Raji (cell line): Measurements from ENCODE around the gene REV3L.

Experiments used
- POLR2A ChIP-seq: IDR thresholded peaks from 2 replicates; pipeline ENCODE4 v1.6.1; 2011; ENCODE audit warnings: low read depth, low read length, control low read depth; ENCODE audit not compliant: insufficient read depth

Gene REV3L

DNA sequence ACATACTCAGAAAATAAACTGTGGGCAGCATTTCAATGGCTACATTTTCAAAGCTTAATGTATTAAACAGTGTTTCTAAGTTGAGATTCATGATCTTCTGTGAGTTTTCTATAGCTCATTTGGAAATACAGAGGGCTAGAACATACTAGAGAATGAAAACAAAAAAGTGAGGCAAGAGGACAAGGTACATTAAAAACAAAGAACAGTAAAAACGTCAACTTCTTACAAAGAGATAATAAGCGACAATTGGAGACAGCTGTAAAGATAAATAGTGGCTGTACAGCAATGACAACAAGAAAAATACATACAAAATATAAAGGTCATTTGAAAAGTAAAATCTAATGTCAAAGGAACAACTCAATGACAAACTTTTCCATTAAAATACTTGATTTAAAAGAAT is 94.3 kb downstream of the REV3L start:
- TF ChIP-seq POLR2A: no peak

DNA sequence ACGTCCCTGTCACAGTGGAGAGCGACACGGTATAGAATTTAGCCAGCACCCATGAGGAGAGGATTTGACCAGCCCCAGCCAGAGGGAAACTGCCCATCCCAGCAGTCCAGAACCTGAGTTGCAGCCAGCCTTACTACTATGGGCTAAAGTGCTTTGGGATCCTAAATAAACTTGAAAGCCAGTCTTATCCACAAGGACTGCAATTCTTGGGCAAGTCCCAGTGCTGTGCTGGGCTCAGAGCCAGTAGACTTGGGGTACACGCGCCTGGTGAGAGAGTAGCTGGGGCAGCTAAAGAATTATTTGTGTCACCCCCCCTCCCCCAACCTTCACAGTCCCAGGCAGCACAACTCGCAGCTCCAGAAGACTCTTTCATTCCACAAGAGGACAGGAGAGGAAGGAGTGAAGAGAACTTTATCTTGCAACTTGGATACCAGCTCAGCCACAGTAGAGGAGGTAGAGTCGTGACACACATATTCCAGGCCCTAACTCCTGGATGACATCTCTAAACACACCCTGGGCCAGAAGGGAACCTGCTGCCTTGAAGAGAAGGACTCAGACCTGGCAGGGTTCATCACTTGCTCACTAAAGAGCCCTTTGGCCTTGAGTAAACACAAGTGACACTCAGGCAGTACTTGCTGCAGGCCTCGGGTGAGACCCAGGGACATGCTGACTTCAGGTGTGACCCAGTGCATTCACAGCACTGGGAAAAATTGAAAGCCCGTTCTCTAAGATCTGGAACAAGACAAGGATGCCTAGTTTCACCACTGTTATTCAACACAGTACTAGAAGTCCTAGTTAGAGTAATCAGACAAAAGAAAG is 100.3 kb downstream of the REV3L start:
- no peak for TF ChIP-seq POLR2A

DNA sequence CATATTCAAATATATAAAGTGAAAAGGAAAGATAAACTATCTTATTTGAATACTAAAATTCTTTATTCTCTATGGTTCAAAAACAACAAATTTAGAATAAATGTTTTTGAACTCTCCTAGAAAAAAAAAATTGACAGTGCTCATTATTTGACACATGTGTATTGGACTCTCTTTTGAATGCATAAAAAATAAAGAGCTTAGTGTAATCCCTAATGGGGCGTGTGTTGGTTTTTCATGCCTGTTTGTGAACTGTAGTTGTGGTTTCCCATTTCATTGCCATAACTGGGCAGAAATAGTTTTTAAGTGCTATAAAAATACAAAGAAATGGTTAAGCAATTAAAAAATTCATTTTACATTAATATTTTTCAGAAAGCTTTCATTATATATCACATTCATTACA is 101.3 kb downstream of the REV3L start:
- TF ChIP-seq POLR2A: no peak

DNA sequence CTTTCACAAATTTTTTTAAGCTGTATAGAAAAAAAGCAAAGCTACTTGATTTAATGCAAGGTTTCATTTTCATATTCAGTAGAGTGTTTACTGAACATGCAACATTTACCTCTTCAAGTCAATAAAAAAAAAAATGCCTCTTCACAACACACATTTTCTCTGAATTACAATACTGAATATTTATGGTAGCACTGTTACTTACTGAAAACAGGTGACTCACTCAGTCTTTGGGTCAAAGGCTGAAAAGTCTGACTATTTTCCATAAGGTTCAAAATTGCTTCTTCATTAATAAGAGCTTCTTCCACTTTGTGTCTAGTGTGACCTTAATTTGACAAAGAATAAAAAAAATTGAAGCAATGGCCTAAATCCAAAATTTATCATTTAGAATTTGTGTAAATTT is 101.9 kb downstream of the REV3L start:
- TF ChIP-seq POLR2A: no peak

DNA sequence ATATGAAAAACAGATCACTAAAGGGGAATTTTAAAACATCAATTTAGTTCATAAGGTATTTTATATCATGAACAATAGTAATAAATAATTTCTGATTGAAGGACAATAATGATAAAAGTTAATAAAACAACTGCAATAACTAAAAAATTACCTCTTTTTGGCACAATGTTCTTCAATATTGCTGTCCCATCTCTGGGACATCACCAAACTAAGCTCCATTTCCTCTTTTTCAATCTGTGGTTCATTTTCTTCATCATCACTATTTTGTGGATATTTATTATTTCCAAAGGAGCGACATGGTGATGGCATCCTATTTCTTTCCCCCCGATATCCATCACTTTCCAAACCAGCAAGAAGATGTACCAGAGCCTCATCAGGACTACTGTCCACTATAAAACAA is 103.2 kb downstream of the REV3L start:
- no peak for TF ChIP-seq POLR2A

DNA sequence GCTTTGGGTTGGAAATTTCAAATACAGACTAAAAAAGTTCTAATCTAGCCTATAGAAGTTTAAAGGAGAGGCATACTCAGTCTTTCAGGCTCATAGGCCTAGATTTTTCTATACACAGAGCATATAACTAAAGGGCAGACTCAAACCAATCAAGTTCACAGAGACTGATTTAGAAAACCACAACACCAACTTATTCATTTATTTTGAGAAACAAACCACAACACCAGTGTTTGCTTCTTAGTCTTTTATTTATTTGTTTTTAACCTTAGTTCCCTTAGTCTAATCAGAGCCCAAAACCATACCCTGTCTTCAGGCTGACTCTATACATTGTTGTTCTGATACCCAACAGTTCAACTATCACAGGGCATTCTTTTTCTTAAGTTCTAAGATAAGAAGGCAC is 103.7 kb downstream of the REV3L start:
- TF ChIP-seq POLR2A: no peak

DNA sequence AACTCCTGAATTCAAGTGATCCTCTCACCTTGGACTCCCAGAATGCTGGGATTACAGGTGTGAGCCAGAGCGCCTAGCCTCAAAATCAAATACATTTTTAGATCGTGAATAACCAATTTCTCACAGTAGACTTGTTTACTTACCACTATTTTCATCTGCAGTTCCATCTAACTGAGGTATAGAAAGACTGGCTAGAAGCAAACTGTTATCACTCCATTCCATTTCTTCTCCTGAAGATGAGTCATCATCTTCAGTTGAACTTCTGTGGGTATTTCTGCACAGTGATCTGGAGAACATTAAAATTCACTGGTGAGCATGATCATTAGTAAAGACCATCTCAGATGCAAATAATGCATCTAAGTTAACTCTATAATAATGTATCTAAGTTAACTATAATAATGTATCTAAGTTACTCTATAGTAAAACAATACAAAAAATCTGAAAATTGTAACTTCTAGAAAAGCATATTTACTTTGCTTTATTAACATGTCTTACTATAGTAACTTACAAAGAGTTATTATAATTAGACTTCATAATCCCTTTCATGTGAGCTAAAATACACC is 105.4 kb downstream of the REV3L start:
- TF ChIP-seq POLR2A: no peak

DNA sequence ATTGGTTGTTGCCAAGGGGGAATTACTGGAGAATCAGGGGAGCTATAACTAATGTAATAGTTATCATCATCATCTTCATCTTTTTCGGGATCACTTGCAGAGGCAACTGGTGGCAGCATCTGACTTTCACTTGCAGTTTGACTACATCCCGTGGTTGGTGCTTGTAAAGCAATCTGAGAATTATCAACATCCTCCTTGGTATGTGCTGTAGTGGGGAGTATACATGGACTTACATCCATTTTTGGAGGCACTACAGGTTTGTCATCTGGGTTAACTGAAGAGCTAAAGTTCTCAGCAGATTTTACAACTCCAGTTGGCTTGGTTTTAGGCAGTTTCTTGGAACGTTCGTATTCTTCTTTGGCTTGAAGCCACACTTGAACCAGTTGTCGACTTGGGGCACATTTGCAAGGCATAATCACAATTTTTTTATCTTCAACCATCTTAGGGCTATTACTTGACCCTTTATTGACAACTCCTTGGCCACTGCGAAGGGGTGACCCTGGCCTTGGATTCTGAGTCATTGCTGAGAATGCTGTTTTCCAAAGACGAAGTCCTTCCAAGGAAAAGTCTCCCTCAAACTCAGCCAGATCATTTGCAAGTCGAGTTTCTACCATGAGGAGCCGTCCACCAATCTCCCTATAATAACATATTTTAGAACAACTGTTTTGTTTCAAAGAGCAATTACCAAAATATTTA is 115.5 kb downstream of the REV3L start:
- no peak for TF ChIP-seq POLR2A

DNA sequence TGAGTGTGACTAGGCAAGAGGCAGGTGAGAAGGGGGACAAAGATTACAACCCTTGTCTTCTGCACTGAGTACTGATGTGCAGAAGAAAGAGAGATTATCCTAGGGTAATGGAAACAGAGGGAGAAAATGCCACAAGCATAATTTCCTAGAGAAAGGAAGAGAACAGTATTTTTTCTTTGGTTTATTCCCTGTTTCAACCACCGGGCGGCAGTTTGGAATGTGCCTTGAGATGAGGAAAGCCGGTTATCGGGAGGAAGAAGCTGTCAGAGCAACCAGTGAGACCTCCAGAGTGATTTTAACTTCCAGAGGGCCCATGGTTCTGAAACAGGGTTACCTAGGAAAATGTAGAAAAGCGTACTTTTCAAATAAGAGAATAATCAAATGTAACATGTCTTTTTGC is 121.4 kb downstream of the REV3L start:
- TF ChIP-seq POLR2A: no peak

DNA sequence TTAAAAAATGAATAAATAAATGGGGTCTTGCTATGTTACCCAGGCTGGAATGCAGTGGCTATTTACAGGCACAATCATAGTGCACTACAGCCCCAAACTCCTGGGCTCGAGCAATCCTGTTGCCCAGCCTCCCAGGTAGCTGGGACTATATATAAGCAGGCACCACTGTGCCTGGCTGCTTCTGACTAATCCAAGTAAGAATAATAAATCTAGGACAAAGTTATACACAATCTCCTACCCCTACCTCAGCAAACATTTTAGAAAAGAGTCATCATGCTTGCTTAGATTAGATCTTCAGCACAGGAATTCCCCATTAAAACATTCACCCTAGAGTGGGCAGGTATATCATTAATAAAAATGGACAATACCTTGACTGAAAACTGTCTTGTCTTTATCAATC is 124.6 kb downstream of the REV3L start:
- TF ChIP-seq POLR2A: no peak

DNA sequence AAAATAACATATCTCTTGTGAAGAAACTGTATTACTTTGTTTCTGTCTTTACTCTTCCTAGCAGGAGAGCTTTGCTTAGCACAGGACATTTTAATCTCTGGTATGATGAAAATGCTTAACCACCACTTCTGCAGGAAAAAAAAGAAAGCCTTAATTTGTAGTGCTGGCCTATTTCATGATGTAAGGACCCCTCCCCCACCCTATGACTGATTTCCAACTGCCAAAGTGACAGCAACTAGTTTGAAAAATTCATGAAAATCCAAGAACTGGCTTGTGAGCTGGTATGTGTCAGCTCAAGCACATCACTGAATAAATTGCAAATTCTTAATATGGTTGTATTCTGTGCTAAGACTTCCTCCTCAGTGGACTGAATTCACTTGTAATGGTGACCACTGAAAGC is 125.3 kb downstream of the REV3L start:
- TF ChIP-seq POLR2A: no peak

DNA sequence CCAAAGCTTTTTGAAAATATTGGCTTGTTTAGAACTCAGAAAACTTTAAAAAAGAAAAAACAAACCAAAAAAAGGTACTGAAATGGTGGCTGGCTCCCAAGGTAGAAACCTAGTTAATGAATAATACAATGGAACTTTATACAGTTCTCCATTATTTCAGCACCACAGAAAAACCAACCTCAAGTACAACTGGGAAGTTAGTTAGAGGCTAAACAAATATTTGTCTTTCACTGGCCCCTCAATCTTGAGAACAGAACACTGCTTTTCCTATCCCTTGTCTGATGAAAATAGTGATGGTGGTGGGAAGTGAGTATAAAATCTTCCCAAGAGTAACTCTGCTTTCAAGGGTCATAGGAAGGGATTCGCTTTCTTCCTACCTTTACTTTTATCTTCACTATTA is 126.5 kb downstream of the REV3L start:
- no peak for TF ChIP-seq POLR2A

DNA sequence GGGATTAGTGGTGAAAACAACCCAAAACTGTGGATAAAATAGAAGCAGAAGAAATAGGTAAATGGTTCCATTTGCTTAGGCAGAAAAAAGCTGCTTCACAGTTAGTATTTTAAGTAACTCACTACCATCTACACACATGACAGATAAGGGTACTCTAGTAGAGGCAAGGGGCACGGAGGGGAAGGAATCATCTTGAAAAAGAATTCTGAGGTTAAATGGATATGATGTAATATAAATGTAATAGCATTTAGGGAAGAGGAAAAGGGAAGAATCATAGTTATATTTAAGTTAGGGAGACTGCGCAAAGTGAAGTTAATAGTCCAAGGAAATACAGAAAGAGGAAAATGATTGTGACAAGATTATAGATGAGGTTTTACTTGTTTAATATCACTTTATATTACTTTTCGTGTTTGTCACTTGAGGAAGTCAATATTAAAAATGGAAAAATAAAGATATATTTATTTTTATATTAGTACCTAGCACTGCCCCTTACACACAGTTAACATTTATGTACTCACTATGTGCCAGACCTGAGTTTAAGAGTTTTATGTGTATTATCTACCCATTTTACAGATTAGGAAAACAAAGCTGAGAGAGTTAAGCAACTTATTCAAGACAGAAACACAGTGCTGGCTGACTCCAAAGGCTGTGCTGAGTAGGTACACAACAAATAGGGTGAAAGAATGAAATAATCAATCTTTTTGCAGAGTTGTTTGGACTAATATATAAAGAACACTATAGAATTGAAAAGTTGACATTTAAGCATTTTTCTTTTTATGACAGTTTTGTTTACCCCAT is 128.1 kb downstream of the REV3L start:
- no peak for TF ChIP-seq POLR2A

DNA sequence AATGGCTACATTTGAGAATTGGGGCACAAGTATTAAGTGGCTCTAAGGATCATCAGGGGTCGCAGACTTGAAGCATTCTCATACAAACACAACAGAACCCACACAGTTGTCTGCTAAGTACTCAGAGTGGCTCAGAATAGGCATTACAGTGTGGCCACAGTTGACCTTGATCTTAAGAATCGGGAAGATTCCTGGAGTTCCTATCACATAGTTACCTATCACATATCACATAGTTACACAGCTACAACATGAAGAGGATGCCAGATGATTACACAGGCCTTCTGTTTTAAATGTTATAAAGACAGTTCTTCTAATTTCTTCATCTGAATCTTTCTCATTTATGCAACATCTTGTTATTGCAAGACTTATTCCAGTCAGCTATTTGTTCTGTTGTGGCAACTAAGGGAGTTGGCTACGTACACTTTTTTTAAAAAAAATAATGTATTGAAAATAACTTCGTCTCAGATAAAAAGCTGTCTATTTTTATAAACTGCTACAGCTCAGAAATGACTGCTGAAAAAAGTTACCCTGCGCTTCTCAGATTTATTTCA is 129.0 kb downstream of the REV3L start:
- TF ChIP-seq POLR2A: no peak

DNA sequence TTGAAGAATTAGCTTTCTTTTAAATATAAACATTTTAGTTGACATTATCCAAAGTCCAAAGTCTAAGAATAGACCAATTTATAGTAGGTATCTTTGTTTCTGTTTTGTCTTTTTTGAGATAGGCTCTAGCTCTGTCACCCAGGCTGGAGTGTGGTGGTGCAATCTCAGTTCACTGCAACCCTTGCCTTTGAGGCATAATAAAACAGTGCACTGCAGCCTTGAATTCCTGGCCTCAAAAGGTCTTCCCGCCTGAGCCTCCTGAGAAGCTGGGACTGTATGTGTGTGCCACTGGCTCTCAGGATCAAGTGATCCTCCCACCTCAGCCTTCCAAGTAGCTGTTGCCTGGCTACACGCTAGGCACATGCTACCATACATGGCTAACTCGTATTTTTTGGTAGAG is 135.4 kb downstream of the REV3L start:
- TF ChIP-seq POLR2A: no peak
